Stimulated activated CD8-positive, alpha-beta memory T cell treated with anti-CD3 and anti-CD28 coated beads, Interleukin-2, amount 100 ng/mL, for 1 hour (primary cell): Measurements from ENCODE around the gene PSENEN.

Source experiments
- DNase-seq, 2 donors: peaks; one replicate each; pipeline ENCODE4 v3.0.0-alpha.2; 2020; ENCODE audit warnings: low read depth in 2 of 2

Gene PSENEN

DNA sequence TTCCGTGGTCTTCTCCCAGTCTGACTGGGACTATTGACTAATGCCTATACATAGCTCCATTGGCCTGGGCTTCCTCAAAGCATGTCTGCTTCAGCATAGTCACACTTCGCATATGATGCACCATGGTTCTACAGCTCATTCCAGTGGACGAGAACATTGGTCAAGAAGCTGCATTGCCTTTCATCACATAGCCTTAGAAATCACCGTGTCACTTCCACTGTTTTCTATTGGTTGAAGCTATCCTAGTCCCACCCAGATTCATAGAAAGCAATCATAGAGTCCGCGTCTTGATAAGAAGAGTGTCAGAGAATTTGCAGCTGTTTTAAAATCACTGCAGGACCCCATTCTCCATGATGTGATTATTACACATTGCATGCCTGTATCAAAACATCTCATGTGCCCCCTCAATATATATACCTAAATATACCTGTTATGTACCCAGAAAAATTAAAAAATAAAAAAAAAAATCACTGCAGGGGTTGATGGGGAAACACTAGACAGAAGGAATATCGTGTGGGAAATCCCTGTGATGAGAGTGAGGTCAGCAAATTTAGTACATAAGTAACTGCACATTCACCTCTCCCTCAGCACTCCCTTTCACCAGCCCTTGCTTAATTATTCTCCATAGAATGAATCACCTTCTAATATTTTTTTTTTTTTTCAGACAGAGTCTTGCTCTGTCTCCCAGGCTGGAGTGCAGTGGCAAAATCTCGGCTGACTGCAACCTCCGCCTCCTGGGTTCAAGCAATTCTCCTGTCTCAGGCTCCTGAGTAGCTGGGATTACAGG, 27.8 kb downstream of the PSENEN start:
- DNase-seq, result no peak

DNA sequence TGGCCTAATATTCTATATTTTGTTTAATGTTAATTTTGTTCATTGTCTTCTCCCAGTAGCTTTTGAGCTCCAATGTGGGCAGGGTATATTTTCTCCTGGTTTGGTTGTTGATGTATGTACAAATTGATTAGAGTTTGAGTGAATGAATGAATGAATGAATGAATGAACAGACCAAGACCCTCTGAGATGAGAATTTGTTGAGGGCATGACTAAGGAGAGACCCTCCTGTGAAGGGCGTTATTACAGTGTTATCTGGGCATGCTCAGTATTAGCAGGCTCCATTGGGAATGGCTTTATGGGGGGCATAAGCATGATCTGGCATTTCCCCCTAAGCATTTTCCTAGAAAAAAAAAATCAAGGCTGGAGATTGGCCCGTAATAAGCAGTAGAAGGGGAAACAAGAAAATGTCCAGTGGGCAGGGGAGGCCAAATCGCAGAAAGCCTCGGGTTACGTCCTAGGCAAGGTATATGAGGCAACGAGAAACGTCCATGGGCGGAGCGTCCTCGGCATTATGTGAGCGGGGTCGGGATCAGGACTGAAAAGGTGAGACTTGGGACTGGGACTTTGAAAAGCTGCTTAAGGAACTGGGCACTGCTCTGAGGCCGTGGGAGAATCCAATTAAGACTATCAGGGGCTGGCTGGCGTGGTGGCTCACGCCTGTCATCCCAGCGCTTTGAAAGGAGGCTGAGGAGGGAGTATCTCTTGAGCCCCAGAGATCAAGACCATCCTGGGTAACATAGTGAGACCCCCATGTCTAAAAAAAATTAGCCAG, 29.0 kb downstream of the PSENEN start:
- no peak for DNase-seq

DNA sequence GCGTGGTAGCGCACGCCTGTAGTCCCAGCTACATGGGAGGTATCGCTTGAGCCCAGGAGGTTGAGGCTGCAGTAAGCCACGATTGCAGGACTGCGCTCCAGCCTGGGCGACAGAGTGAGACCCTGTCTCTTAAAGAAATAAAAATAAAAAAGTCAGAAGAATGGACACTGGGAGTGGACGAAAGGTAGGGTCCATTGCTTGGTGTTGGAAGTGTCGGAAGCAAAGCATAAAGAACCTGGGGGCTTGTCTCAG, 29.5 kb downstream of the PSENEN start:
- DNase-seq, result no peak

DNA sequence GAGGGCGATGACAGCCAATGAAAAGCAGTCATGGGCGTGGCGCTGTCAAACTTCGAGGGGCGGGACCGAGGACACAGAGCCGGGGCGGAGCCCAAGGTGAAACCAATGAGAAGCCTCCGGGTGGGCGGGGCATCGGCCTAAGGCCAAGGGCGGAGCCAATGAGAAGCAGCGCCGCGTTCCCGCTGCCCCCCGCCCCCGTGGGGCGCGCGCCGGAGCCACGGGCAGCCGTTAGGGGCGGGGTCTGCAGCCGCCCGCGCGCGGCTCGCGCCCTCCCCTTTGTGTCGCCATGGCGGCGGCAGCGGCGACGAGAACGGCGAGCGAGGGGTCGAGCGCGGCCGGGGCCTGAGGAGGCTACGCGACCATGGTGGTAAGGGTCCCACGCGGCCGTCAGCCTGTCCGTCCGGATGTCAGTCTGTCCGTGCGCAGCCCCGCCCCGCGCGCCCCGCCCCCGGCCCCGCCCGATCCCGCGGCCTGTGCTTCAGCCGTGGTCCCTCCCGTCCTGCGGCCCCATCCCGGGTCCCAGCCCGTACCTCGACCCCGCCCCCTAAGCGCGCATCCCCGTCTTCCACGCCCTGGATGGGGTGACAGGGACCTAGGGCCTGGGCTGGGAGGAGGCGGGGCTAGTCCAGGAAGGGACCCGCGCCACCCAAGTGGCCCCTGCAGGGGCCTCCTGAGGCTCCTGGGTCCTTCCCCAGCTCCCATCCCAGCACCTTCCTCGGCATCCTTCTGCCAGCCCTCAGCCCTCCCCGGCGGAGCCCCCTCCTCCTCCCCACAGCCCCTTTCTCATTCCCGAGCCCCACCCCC, 30.0 kb downstream of the PSENEN start, which contains the start of gene ARHGAP33:
ARHGAP33 (plus strand) TSS at position 267 of the 804 bp plus-strand sequence; CDS start at position 362, 95 bp downstream.
- DNase-seq, result peak; percentile 96 to 99

DNA sequence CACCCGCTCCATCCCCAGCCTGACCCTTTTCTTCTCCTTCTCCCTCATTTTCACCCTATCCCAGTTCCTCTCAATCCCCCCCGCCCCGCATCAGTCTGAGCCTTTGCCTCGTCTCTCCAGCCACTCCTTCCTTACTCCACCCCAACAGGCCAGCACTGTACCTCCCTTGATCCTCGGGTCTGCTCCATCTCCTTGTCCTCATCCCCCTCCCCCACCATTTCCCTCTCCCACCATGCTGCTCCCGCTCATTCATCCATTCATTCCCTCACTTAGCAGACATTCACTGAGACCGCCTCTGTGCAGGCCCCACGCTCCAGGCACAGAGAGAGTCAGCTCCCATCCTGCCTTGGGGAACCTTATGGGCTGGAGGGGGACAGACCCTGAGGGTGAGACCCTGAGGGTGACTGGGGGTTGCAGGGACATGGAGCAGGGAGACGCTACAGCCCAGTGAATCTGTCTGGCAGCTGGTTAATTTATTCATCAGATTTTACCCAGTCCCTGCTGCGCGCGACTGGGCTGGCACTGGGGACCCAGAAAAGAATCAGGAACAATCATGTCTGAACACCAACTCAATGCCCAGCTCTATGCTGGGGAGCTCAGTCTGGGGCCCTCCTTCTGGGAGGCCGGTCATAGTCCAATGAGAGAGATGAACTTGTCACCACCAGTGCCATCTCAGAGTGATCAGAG, 30.8 kb downstream of the PSENEN start:
- no peak for DNase-seq

DNA sequence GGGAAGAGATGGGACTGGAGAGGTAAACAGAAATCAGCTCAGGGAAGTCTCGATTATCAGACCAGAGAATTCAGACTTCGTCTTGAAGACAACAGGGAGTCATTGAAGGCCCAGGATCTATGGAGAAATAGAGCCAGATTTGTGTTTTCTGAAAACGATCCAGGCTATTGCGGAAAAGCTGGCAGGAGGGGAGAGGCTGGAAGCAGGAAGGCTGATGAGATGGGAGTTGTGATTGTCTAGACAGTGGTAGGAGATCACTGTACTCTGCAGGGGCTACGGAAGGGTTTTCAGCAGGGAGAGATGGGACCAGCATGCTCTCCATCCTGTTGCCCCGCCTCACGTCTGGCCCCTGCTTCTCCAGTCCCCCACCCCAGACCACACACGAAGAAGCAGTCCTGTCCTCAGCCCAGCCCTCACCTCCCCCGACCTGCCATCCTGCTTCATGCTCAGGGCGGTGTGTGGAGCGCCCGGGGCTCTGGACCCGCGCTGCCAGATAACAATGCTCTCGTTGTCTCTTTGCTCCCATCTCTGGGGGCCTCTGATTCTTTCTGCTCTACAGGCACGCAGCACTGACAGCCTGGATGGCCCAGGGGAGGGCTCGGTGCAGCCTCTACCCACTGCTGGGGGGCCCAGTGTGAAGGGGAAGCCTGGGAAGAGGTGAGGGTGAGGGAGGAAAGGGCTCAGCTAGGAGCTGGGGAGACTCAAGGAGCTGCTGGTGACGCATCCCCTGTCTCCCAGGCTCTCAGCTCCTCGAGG, 31.8 kb downstream of the PSENEN start:
- no peak for DNase-seq

DNA sequence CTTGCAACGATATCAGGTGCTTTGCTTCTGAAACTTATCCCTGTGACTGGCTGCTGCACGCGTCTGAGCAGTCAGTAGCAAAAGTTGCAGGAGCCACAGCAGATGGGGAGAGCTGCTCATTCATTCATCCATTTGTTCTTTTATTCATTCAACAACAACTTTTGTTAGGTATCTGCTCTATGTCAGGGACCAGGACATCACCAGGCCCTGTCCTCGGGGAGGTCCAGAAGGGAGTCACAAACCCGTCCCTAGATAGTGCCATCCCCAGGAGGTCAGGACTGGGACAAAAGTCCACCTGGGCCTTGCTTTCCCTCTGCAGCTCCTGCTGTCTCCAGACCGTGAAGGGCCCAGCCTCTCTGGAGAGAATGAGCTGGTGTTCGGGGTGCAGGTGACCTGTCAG, 32.5 kb downstream of the PSENEN start:
- DNase-seq, result no peak

DNA sequence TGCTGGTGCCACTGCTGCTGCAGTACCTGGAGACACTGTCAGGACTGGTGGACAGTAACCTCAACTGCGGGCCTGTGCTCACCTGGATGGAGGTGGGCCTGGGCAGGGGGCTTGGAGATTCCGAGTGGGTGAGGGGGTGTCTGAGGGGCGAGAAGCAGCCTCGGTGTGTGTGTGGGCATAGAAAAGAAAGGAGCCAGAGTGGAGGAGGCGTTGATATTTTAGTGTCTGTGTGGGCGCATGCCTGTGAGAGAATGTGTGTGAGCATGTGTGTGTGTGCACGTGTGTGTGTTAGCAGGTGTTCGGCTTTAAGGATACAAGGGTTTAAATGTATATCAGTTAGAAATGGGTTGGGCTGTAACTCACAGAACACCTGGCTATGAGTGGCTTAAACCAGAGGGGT, 33.6 kb downstream of the PSENEN start:
- no peak for DNase-seq

DNA sequence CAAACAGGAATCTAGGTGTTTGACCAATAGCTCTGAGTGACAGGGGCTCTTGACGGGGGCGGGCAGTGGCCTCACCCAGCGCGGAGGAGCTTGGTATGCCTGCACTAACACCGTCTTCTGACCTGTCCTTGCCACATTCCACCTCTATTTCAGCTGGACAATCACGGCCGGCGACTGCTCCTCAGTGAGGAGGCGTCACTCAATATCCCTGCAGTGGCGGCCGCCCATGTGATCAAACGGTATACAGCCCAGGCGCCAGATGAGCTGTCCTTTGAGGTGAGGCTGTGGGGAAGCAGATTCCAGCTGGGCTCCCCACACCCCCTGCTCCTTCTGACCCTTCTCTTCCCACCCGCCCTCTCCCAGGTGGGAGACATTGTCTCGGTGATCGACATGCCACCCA, 34.6 kb downstream of the PSENEN start:
- no peak for DNase-seq

DNA sequence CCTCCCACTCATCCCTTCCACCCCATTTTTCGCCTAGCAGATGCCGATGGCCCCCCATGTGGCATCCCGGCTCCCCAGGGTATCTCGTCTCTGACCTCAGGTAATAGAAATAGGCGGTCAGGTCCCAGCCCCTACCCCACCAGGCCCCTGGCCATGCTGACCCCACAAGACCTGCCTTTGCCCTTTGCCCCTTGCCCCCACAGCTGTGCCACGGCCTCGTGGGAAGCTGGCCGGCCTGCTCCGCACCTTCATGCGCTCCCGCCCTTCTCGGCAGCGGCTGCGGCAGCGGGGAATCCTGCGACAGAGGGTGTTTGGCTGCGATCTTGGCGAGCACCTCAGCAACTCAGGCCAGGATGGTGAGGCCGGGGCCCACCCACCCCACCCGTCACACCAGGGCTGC, 35.3 kb downstream of the PSENEN start:
- no peak for DNase-seq

DNA sequence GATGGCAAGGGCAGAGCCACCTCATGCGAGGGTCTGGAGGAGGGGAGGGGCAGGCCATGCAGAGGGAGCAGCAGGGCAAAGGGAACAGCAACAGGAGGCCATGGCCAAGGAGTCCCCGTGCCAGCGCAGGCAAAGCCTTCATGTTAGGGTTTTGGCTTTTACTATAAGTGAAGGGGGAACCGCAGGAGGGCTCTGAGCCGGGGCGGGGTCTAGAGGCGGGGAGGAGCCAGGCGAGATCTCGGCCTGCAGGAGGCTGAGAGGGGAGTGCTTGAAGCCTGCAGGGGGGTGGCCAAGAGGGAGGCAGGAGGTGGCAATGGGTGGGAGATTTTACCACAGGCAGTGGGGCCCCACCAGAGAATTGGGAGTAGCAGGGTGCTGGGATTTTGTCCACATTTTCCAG, 36.2 kb downstream of the PSENEN start:
- DNase-seq, result no peak

DNA sequence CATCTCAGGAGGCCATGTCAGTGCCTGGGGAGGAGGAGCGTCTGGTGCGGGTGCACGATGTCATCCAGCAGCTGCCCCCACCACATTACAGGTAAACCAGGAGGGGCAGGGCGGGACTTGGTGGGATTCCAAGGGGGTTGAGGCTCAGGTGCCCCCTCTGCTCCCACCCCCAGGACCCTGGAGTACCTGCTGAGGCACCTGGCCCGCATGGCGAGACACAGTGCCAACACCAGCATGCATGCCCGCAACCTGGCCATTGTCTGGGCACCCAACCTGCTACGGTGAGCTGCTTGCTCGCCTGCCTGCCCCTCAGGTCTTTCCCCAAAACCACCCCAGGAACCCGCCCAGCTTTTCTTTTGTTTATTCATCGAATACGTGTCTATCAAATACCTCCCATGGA, 37.1 kb downstream of the PSENEN start:
- no peak for DNase-seq

DNA sequence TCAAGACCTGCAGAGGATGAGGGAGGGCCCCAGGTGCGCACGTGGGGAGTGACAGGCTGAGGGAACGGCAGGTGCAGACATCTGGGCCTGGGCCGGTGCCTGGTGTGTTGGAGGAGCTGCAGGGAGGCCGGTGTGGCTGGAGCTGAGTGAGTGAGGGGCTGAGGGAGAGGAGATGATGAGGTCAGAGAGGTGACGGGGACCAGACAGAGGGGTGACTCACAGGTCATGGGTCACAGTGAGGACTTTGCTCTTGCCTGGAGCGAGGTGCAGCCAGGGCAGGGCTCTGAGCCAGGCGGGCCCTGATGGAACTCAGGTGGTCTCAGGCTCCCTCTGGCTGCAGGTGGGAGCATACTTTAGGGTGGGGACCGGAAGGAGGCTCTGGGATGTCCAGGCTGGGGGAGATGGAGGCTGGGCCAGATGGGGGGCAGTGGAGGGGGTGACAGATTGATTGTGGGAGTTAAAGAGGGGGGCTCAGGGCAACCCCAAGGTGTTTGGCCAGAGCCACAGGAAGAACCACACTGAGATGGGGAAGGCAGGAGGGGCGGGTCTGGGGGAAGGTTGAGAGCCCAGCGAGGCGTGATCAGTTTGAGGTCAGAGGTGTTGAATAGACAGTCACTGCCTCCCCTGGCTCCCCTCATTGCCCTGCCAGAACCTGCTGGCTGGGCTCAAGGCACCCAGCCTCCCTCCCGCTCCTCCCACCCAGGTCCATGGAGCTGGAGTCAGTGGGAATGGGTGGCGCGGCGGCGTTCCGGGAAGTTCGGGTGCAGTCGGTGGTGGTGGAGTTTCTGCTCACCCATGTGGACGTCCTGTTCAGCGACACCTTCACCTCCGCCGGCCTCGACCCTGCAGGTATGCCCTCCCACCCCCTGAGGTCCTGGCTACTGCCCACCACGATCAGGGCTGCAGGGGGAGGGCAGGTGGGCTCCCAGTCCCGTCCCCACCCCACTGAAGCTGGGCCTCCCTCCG, 38.3 kb downstream of the PSENEN start:
- DNase-seq, result no peak

DNA sequence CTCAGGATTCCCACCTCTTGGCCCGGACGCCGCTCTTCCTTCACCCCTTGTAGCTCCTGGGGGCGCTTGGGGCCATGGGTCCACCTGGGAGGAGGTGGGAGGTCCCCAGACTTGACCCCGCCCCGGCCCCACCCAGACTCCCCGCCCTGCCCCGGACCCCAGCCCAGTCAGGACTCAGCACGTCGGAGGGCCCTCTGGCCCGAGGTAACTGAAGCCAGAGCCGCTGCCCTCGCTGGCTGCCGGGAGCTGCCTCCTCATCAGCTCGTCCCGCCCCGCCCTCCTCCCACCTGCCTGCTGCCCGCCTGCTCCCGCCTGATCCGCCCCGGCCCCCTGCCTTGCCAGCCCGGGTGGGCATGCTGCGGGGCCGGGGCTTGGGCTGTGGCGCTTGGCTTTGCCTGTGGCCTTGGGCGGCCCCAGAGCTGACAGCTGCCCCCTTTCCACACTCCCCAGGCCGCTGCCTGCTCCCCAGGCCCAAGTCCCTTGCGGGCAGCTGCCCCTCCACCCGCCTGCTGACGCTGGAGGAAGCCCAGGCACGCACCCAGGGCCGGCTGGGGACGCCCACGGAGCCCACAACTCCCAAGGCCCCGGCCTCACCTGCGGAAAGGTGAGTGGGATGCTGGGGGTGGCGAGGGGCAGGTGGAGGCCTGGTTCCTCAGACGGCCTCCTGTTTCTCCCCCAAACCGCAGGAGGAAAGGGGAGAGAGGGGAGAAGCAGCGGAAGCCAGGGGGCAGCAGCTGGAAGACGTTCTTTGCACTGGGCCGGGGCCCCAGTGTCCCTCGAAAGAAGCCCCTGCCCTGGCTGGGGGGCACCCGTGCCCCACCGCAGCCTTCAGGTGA, 39.3 kb downstream of the PSENEN start:
- DNase-seq, result no peak

DNA sequence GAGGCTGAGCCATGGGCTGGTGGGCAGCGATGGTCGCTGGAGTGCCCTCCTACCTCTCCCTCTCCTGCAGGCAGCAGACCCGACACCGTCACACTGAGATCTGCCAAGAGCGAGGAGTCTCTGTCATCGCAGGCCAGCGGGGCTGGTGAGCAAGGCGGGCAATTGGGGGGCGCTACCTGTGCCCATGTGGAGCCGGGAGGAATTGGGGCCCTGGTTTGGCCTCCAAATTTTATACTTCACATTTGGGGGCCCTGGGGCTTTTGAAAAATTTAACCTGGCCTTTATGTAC, 39.8 kb downstream of the PSENEN start:
- DNase-seq, result no peak

DNA sequence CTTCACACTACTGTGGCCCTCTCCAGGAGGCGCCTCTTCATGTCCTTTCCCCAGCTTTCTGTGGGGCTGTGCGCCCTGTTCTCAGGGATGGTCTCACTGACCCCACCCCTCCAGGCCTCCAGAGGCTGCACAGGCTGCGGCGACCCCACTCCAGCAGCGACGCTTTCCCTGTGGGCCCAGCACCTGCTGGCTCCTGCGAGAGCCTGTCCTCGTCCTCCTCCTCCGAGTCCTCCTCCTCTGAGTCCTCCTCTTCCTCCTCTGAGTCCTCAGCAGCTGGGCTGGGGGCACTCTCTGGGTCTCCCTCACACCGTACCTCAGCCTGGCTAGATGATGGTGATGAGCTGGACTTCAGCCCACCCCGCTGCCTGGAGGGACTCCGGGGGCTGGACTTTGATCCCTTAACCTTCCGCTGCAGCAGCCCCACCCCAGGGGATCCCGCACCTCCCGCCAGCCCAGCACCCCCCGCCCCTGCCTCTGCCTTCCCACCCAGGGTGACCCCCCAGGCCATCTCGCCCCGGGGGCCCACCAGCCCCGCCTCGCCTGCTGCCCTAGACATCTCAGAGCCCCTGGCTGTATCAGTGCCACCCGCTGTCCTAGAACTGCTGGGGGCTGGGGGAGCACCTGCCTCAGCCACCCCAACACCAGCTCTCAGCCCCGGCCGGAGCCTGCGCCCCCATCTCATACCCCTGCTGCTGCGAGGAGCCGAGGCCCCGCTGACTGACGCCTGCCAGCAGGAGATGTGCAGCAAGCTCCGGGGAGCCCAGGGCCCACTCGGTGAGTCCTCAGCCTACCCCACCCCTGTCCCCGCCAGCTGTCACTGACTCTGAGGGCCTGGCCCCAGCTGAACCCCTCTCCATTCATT, 41.1 kb downstream of the PSENEN start:
- DNase-seq, result no peak

DNA sequence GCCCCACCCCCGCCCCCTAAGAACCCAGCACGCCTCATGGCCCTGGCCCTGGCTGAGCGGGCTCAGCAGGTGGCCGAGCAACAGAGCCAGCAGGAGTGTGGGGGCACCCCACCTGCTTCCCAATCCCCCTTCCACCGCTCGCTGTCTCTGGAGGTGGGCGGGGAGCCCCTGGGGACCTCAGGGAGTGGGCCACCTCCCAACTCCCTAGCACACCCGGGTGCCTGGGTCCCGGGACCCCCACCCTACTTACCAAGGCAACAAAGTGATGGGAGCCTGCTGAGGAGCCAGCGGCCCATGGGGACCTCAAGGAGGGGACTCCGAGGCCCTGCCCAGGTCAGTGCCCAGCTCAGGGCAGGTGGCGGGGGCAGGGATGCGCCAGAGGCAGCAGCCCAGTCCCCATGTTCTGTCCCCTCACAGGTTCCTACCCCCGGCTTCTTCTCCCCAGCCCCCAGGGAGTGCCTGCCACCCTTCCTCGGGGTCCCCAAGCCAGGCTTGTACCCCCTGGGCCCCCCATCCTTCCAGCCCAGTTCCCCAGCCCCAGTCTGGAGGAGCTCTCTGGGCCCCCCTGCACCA, 41.9 kb downstream of the PSENEN start:
- no peak for DNase-seq
